Measurements from ENCODE around the gene GTF2IRD1. TPM values are rescaled to one million over a fixed set of nuclear protein-coding genes. Genes with fewer than 3 reads are reported as not detected.
A peak's percentile ranks its signal among the peaks of the same experiment; 100 is the strongest.

The GTF2IRD1 gene
- total and polyA plus RNA-seq, 2 of the 13 experiments (the other 11 are each of a cell fraction or from before 2014, with no cell fraction given), result 16.5 to 26.7 TPM

GRCh38 chr7:74494076-74494548 lies 40.4 kb downstream of the GTF2IRD1 start (continued):
- TF ChIP-seq ZNF33A (CRISPR knock-in tag; IDR thresholded peaks at IDR 0.05; ENCODE audit: borderline replicate concordance), result no peak
- TF ChIP-seq DMAP1 (CRISPR knock-in tag; IDR thresholded peaks at IDR 0.05), result peak; percentile 70; the same call in 1 of the 2 replicates
- TF ChIP-seq MAZ (IDR thresholded peaks at IDR 0.05; ENCODE audit: borderline replicate concordance, low read depth, low read length), result no peak
- 0 out of 2 replicates have a peak, but pooled peaks have one; percentile 52 for TF ChIP-seq MAZ (CRISPR knock-in tag; IDR thresholded peaks at IDR 0.05; ENCODE audit: low read depth)
- TF ChIP-seq DPF2 (CRISPR knock-in tag; IDR thresholded peaks at IDR 0.05; ENCODE audit: borderline replicate concordance, low read depth), result 0 out of 2 replicates have a peak, but pooled peaks have one; percentile 61
- TF ChIP-seq ZNF484 (CRISPR knock-in tag; IDR thresholded peaks at IDR 0.05; ENCODE audit: borderline replicate concordance, low read depth), result no peak
- no peak for TF ChIP-seq MAF1 (CRISPR knock-in tag; IDR thresholded peaks at IDR 0.05; ENCODE audit: borderline replicate concordance)
- TF ChIP-seq DNMT1 (CRISPR knock-in tag; IDR thresholded peaks at IDR 0.05), result no peak
- TF ChIP-seq ZNF687 (CRISPR knock-in tag; IDR thresholded peaks at IDR 0.05), result peak; percentile 82
- TF ChIP-seq ASH2L (IDR thresholded peaks at IDR 0.05; ENCODE audit: insufficient read length, low read depth, low read length), result peak; percentile 82
- no peak; the same call in 1 of the 2 replicates for TF ChIP-seq MTA1 (CRISPR knock-in tag; IDR thresholded peaks at IDR 0.05; ENCODE audit: borderline replicate concordance)
- TF ChIP-seq PAXIP1 (CRISPR knock-in tag; conservative IDR thresholded peaks at IDR 0.05), result peak; percentile 83
- no peak for TF ChIP-seq KLF13 (CRISPR knock-in tag; IDR thresholded peaks at IDR 0.05)
- no peak for TF ChIP-seq ZNF12 (CRISPR knock-in tag; IDR thresholded peaks at IDR 0.05)
- TF ChIP-seq ZC3H13 (CRISPR knock-in tag; IDR thresholded peaks at IDR 0.05), result no peak
- TF ChIP-seq ZNF431 (CRISPR knock-in tag; IDR thresholded peaks at IDR 0.05; ENCODE audit: borderline replicate concordance, low read depth), result no peak
- no peak for TF ChIP-seq CENPX (CRISPR knock-in tag; IDR thresholded peaks at IDR 0.05)
- no peak for TF ChIP-seq ZNF414 (CRISPR knock-in tag; IDR thresholded peaks at IDR 0.05)
- no peak for TF ChIP-seq ZNF556 (CRISPR knock-in tag; IDR thresholded peaks at IDR 0.05; ENCODE audit: borderline replicate concordance)
- peak in 1 of 2 experiments; percentile 20; a peak in 1 of 4 replicates for TF ChIP-seq EP300 (IDR thresholded peaks at IDR 0.05; ENCODE audit: low read depth in 2 of 2, low read length in 2 of 2)
- TF ChIP-seq EP300 (CRISPR knock-in tag; IDR thresholded peaks at IDR 0.05; ENCODE audit: borderline replicate concordance), result no peak
- no peak for TF ChIP-seq NCOA2 (CRISPR knock-in tag; IDR thresholded peaks at IDR 0.05)
